K562 (cell line): ENCODE results near the gene CNPY4. TPM values are rescaled to one million over a fixed set of nuclear protein-coding genes. Genes with fewer than 3 reads are reported as not detected.
A peak's percentile ranks its signal among the peaks of the same experiment; 100 is the strongest.

ENCODE experiments used
- BMI1 ChIP-seq: fragments of 150-350 bp; IDR thresholded peaks from 2 replicates; pipeline ENCODE4 v1.6.1; 2014; ENCODE audit warnings: low read length
- IRF9 ChIP-seq: fragments of 450-650 bp; IDR thresholded peaks from 2 replicates; pipeline ENCODE4 v1.6.1; 2016; ENCODE audit warnings: missing biosample characterization, missing genetic modification characterization
- NFIC ChIP-seq: fragments of 450-650 bp; IDR thresholded peaks from 2 replicates; pipeline ENCODE4 v1.6.1; 2017; ENCODE audit warnings: mild to moderate bottlenecking, inconsistent platforms
- NR3C1 ChIP-seq: sonication (generic); formaldehyde crosslinking; IDR thresholded peaks from 2 replicates; pipeline ENCODE4 v1.8.1; 2022; ENCODE audit warnings: missing genetic modification reagents
- RBM39 ChIP-seq: fragments of 200-400 bp; formaldehyde crosslinking; optimal IDR thresholded peaks from 2 replicates; pipeline ENCODE3; 2018; ENCODE audit warnings: low read depth, low read length
- RCOR1 ChIP-seq, 2 experiments: IDR thresholded peaks; 2 replicates each; pipeline ENCODE4 v1.6.1; 2012; ENCODE audit warnings: low read depth in 2 of 2, low read length in 2 of 2, borderline replicate concordance in 1 of 2, improper control_type of control experiment in 1 of 2
- SMAD4 ChIP-seq: fragments of 250-450 bp; sonication (Bioruptor Pico); conservative IDR thresholded peaks from 2 replicates; pipeline ENCODE4 v1.8.0; 2021; ENCODE audit warnings: inconsistent platforms, mild to moderate bottlenecking, moderate library complexity
- ZBTB11 ChIP-seq, 3 experiments: fragments of 200-800 bp in 1 of 3; fragments of 250-450 bp in 1 of 3; fragments of 450-650 bp in 1 of 3; sonication (Bioruptor Pico) in 1 of 3; sonication (Bioruptor generic) in 1 of 3; formaldehyde crosslinking in 1 of 3; IDR thresholded peaks; 2 replicates each; pipeline versions ENCODE4 v1.6.1 to v1.8.0; 2016 to 2022; ENCODE audit warnings: mild to moderate bottlenecking in 2 of 3, missing genetic modification characterization in 2 of 3, missing compliant biosample characterization in 1 of 3, moderate library complexity in 1 of 3
- polyA plus RNA-seq, 8 experiments: library from polyadenylated mRNA; depleted of rRNA in 4 of 8; stranded (reverse) in 5 of 8; unstranded in 3 of 8; fragments of >200 nt; fragmentation: Nextera tagmentation in 2 of 8; fragmentation: Illumina TruSeq in 1 of 8; extraction: Ambion mirVana in 2 of 8; extraction: Trizol in 1 of 8; gene quantifications; 2 replicates each; pipeline versions ENCODE4 v1.2.1 to v1.2.3, GENCODE V29; 2011 to 2014; ENCODE audit warnings: inconsistent platforms in 1 of 8, missing spikeins in 1 of 8
- total RNA-seq, 7 experiments: library from RNA; depleted of rRNA in 6 of 7; stranded (reverse); fragments of >200 nt in 6 of 7; fragmentation: Illumina TruSeq in 2 of 7; extraction: Trizol in 2 of 7; gene quantifications; 2 replicates each; pipeline versions ENCODE4 v1.2.1 to v1.2.3, GENCODE V29; 2011 to 2021; ENCODE audit warnings: low replicate concordance in 1 of 7
- TF ChIP-seq, protein P1 (sequence below): sonication (generic); formaldehyde crosslinking; IDR thresholded peaks from 2 replicates; pipeline ENCODE4 v1.8.0; 2023; ENCODE audit warnings: mild to moderate bottlenecking, missing genetic modification reagents
- TF ChIP-seq, protein P2 (sequence below): fragments of 250-450 bp; sonication (Bioruptor Pico); IDR thresholded peaks from 2 replicates; pipeline ENCODE4 v1.8.0; 2022; ENCODE audit warnings: inconsistent platforms
- TF ChIP-seq, protein P3 (sequence below): fragments of 450-650 bp; IDR thresholded peaks from 2 replicates; pipeline ENCODE4 v1.7.1; 2018; ENCODE audit warnings: mild to moderate bottlenecking, low read depth; ENCODE audit not compliant: partially characterized antibody

Gene CNPY4
- total and polyA plus RNA-seq, 9 of the 15 experiments (the other 6 are each of a cell fraction or from before 2014, with no cell fraction given) = 1.9 to 11.2 (median 7.0) TPM

DNA sequence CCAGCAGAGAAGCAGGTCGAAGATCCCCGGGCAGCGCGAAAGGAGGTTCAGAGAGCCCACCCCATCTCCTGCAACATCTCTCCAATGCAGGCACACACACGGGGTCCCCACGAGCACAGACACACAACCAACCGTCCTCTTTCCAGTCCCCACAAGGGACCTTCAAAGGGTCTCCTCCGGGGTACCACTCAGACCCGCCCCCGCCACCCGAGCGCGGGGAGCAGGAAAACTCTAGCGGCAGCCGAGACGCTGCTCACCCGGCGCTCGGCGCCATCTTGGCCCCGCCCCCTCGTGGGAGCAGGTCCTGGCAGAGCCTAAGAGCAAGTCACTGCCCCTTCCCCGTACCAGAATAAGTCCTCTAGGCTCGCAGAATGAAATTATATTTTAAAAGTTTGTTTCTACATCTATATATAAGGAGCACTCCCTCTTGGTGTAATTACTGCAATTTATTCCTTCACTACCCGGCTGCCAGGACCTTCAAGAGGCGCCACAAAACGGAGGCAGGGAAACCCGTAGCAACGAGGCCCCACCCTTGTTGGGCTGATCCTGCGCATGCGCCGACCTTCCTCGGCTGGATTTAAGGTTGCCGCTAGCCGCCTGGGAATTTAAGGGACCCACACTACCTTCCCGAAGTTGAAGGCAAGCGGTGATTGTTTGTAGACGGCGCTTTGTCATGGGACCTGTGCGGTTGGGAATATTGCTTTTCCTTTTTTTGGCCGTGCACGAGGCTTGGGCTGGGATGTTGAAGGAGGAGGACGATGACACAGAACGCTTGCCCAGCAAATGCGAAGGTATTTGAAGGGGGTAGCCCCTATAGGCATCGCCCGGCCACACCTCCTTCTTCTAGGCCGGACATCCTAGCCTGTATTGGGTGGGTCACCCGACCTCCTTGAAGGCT is at the start of gene CNPY4, which contains the start of gene TAF6 (continued):
- TF ChIP-seq ZBTB11 (CRISPR knock-in tag; IDR thresholded peaks at IDR 0.05) = no peak
- peak; percentile 12 to 48; a peak in 2 of 4 replicates for TF ChIP-seq RCOR1 (IDR thresholded peaks at IDR 0.05; ENCODE audit: borderline replicate concordance in 1 of 2, low read depth in 2 of 2, low read length in 2 of 2)
- peak; percentile 23 for TF ChIP-seq RBM39
- peak; percentile 100 for TF ChIP-seq NFIC
- TF ChIP-seq, protein P1, sequence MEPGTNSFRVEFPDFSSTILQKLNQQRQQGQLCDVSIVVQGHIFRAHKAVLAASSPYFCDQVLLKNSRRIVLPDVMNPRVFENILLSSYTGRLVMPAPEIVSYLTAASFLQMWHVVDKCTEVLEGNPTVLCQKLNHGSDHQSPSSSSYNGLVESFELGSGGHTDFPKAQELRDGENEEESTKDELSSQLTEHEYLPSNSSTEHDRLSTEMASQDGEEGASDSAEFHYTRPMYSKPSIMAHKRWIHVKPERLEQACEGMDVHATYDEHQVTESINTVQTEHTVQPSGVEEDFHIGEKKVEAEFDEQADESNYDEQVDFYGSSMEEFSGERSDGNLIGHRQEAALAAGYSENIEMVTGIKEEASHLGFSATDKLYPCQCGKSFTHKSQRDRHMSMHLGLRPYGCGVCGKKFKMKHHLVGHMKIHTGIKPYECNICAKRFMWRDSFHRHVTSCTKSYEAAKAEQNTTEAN (CRISPR knock-in tag) = 0 out of 2 replicates have a peak, but pooled peaks have one; percentile 24
- TF ChIP-seq, protein P2, sequence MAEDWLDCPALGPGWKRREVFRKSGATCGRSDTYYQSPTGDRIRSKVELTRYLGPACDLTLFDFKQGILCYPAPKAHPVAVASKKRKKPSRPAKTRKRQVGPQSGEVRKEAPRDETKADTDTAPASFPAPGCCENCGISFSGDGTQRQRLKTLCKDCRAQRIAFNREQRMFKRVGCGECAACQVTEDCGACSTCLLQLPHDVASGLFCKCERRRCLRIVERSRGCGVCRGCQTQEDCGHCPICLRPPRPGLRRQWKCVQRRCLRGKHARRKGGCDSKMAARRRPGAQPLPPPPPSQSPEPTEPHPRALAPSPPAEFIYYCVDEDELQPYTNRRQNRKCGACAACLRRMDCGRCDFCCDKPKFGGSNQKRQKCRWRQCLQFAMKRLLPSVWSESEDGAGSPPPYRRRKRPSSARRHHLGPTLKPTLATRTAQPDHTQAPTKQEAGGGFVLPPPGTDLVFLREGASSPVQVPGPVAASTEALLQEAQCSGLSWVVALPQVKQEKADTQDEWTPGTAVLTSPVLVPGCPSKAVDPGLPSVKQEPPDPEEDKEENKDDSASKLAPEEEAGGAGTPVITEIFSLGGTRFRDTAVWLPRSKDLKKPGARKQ = no peak
- TF ChIP-seq SMAD4 (CRISPR knock-in tag) = peak; percentile 75; the same call in 1 of the 2 replicates
- peak; percentile 97 for TF ChIP-seq BMI1
- no peak for TF ChIP-seq IRF9 (tag)
- TF ChIP-seq, protein P3, sequence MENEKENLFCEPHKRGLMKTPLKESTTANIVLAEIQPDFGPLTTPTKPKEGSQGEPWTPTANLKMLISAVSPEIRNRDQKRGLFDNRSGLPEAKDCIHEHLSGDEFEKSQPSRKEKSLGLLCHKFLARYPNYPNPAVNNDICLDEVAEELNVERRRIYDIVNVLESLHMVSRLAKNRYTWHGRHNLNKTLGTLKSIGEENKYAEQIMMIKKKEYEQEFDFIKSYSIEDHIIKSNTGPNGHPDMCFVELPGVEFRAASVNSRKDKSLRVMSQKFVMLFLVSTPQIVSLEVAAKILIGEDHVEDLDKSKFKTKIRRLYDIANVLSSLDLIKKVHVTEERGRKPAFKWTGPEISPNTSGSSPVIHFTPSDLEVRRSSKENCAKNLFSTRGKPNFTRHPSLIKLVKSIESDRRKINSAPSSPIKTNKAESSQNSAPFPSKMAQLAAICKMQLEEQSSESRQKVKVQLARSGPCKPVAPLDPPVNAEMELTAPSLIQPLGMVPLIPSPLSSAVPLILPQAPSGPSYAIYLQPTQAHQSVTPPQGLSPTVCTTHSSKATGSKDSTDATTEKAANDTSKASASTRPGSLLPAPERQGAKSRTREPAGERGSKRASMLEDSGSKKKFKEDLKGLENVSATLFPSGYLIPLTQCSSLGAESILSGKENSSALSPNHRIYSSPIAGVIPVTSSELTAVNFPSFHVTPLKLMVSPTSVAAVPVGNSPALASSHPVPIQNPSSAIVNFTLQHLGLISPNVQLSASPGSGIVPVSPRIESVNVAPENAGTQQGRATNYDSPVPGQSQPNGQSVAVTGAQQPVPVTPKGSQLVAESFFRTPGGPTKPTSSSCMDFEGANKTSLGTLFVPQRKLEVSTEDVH = peak; percentile 64
- no peak for TF ChIP-seq NR3C1 (CRISPR knock-in tag)
